OCI-M2 (cell line): ENCODE measurements around the gene TNFRSF18.
"Not testable (repeated sequence)": the region's sequence is repeated elsewhere in the genome, so short reads cannot be mapped to it uniquely, and the experiment has no call there.

Experiments
- DNase-seq: peaks from one replicate; lab custom pipeline; 2025; ENCODE audit not compliant: unreplicated experiment; lab: John Stamatoyannopoulos, UW

Gene TNFRSF18

DNA sequence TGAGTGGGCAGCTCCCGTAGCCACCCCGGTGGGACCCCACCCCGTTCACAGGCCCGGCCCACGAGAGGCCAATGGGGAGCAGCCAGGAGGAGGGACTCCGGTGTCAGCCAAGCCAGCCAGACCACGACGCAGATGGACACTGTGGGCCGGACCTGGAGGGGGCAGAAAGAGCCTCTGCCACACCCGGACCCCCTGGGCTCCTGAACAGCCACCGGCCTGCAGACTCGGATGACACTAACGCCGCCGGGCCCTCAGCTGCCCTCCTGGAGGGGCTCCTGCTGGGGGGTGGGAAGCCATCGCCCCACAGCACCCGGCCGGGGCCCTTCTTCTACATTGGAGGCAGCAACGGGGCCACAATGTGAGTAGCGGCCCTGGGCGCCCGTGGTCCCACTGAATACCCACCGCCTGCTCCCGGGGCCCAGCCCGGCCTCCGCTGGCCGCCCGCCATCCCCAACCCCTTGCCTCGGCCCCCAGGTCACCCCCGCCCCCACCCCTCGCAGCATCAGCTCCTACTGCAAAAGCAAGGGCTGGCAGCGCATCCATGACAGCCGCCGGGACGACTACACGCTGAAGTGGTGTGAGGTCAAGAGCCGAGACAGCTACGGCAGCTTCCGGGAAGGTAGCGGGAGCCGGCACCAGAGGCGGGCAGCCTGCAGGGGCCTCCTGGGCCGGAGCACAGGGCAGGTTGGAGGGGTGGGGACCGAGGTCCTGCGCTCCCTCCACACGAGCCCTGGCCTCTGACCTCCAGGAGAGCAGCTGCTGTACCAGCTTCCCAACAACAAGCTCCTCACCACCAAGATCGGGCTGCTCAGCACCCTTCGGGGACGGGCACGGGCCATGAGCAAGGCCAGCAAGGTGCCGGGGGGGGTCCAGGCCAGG, 26.2 kb downstream of the TNFRSF18 start:
- no peak for DNase-seq

GRCh38 chr1:1179346-1179982, 26.9 kb downstream of the TNFRSF18 start:
- DNase-seq, result no peak

DNA sequence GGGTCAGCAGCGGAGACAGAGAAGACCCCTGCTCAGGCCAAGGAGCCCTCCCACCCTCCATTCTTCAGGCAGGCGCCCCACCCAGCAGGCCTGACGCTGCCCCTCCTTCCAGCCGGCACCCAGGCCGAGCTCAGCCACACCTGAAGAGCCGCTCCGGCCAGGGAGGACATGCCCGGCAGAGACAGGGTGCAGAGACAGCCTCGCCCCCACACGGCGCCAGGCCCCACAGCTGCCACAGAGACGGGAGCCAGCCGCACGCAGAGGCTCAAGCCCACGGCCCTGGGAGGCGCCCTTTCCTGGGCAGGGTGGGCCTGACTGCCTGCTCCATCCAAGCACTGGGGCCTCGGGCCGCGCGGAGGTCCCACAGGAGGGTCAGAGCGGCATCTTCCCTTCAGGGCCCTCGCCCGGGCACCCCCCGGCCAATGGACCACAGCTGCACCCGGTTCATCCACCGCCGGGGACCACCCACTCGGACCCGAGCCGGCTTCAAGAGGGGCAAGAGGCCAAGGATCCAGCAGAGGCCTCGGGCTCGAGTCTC, 27.5 kb downstream of the TNFRSF18 start:
- DNase-seq, result no peak

- DNase-seq, result no peak
Measured at GRCh38 chr1:1177452-1178206, 28.8 kb downstream of the TNFRSF18 start.

GRCh38 chr1:1176931-1177330, 29.5 kb downstream of the TNFRSF18 start:
- no peak for DNase-seq

DNA sequence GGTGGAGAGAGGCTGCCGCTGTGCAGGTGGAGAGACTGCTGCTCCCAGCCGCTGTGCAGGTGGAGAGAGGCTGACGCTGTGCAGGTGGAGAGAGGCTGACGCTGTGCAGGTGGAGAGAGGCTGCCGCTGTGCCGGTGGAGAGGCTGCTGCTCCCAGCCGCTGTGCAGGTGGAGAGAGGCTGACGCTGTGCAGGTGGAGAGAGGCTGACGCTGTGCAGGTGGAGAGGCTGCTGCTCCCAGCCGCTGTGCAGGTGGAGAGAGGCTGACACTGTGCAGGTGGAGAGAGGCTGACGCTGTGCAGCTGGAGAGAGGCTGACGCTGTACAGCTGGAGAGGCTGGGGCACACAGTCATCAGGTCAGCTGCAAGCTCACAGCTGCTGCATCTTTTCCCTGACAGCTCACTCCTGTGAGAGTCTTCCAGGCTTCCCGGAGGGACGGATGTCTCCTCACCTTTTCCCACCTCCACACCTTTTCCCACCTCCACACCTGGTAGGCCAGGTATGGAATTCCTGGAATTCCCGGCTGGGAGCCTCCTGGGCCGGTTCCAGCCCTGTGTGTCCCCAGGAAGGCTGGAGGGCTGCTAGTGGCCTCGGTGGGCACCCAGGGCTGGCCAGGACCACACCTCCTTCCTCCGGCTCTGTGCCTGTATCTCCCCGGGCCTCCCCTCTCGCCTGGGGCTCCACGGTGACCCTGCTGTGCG, 30.2 kb downstream of the TNFRSF18 start:
- DNase-seq, result not testable (repeated sequence)

- no peak for DNase-seq
Measured at GRCh38 chr1:1175221-1176062, 30.9 kb downstream of the TNFRSF18 start.

GRCh38 chr1:1173793-1174415, 32.5 kb downstream of the TNFRSF18 start, which contains the start of gene TTLL10:
TTLL10 (plus strand) TSS chr1:1173880; CDS start chr1:1179216, 5,336 bp downstream.
- DNase-seq, result no peak

GRCh38 chr1:1173061-1173792, 33.2 kb downstream of the TNFRSF18 start:
- no peak for DNase-seq

DNA sequence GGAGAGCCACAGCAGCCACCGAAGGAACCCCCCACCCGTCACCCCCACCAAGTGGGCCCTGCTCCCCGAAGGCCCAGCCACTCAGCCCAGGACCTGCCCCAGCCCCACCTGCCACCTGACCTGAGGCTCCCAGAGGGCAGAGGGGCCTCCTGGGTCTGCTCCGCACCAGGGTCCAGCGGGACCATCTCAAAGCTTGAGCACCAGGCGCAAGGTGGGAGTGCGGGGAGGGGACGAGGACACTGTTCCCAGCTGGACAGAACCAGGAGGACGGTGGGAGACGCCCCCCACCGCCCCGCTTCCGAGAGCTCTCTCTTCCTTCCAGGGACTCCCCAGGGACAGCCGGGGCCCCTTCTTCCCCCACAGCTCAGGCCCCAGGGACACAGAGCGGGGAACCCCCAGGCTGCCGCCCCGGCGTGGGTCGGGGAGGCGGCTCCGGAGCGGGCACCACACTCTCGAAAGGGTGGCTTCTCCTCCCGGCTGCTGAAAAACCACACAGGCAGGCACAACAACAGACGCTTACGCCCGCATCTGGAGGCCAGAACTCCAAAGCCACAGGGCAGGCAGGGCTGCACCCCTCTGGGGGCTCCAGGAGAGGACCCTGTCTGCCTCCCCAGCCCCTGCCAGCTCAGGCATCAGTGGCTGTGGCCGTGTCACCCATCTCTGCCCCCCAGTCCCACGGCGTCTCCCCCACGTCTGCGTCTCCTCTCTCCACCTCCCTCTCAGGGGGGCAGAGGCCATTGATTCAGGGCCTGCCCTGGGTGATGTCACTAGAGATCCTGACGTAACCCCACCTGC, 34.6 kb downstream of the TNFRSF18 start:
- DNase-seq, result no peak

DNA sequence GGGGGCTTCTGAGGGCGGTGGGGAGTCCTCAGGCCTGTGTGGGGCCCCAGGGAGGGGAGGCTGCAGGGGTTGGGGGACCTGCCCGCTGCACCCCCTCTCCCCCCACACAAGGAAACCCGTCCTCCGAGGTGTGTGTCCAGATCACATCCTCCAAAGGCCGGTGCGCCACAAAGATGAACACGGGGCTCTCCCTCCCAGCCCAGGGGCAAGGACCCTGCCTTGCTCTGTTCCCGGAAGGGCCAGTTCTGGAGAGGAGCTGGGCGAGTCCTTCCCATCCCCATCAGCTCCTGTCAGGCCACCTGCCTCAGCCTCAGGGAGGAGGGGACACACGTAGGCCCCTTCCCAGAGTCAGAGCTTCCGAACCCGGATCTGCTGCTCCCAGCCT, 35.2 kb downstream of the TNFRSF18 start:
- DNase-seq, result no peak

DNA sequence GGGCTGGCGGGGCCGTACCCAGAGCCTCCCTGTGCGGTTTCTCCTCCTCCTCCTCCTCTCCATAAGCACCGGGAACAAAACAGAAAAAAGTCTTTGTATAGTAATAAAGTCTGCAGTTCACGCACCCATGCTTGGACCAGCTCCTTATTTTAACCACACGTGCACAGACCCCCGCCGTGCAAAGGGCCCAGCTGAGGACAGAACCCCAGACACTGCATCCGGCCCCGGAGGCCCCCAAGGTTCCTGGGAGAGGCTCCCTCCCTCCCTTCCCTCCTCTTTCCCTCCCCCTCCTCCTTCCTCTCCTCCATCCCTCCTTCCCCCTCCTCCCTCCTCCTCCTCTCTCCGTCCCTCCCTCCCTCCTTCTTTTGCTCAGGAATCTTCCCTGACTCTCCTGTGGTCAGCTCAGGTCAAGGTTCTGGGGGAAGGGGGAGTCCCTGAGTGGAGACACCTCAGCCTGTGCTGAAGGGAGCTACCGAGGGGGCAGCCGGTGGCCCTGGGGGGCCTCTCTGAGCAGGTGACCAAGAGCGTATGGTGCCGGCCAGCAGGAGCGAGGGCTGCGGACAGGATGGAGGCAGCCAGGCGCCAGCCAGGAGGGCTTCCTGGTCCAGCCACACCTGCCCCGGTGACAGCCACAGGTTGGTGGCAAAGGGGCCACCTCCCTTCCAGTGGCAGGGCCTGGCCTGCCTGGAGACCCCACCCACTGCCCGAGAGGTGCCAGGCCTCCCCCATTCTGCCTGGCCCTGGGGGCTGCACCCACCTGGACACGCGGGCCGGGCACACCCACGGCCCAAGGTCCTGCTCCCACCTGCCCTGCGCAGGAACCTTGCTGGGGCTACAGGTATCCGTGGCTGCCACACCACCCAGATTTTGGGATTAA, 35.9 kb downstream of the TNFRSF18 start:
- no peak for DNase-seq

DNA sequence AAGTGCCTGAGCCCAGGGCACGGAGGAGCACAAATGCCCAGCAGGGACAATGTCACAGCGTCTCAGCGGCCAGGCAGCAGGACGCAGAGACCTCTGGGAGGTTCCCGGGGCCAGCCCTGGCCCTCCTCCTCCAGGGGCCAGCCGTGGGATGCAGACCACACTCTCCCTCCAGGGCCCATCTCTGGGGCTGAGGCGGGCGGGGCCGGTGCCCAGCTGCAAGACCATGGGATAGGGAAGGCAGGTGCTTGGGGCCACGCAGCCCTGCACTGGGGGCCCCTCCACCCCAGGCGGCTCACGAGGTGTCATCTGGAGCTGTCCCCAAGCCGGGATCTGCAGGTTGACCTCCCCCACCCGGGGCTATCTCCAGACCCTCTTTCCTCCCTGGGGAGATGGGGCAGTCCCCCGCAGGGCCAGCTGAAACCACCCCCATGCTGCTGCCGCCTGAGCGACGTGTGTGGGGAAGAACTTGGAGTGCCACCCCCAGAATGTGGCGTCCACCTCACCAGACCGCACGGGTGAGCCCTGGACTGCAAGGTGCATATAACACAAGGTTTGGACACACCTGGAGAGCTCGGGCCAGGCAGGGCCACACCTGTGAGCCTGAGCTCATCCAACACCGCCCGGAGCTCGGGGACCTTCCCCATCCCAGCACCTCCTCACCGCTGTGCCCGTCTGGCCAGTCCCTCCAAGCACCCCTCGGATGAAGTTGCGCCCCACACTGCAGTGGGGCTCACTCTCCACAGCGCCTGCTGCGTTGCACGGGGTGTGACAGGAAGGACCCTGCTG, 36.8 kb downstream of the TNFRSF18 start:
- no peak for DNase-seq

DNA sequence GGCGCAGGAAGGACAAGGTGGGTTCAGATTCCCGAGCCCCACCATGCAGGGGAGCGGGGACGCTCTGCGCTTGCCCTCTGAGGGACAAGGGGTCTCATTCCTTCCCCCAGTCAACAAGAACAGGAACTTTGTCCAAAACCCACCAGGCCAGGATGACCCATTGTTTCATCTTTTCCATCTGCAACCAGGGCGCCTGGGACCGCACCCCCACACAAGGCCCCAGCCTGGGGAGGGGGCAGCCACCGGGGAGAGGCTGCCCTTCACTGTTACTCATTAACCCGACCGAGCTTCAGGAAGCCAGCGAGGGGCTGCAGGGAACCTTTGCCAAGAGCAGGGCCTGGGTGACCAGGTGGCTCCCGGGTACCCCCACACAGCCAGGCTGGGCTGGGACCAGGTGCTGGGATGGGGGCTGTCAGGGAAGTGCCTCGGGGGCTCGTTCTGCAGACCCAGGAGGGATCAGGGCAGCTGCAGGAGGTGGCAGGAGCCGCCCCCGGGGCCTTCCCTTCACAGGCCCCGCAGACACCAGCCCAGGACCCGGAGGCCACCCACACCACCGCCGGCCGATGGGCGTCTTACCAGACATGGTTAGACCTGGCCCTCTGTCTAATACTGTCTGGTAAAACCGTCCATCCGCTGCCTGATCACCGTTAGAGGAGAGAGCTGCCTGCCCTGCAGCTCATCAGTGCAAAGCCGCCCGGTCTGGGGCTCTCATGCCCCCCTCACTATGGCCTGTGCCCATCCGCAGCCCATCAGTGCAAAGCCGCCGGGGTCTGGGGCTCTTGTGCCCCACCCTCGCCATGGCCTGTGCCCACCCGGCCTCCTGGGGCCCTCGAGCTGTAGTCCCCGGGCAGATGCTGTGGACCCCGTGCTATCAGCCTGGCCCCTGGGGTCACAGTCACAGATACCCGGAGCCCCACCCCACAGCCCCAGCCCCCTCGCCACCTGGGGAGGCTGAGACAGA, 37.7 kb downstream of the TNFRSF18 start:
- DNase-seq, result no peak

- DNase-seq, result no peak
Measured at GRCh38 chr1:1167841-1168450, 38.4 kb downstream of the TNFRSF18 start.
